Type B pancreatic cell (in vitro differentiated cells): ENCODE measurements around the gene GPBP1. TPM values are rescaled to one million over a fixed set of nuclear protein-coding genes. Genes with fewer than 3 reads are reported as not detected.

ENCODE experiments used
- DNase-seq: peaks from one replicate; pipeline ENCODE4 v3.0.0; 2021; ENCODE audit warnings: mixed read lengths; ENCODE audit not compliant: unreplicated experiment; ENCODE audit errors: extremely low spot score
- H3K27ac Mint-ChIP-seq: 2 replicates; pipeline ENCODE4 v1.8.0; 2021; ENCODE audit warnings: mild to moderate bottlenecking, mixed read lengths
- H3K27me3 Mint-ChIP-seq: 2 replicates; pipeline ENCODE4 v1.8.0; 2021; ENCODE audit warnings: mixed read lengths
- H3K36me3 Mint-ChIP-seq: 2 replicates; pipeline ENCODE4 v1.8.0; 2021; ENCODE audit warnings: mixed read lengths
- H3K4me1 Mint-ChIP-seq: one replicate; pipeline ENCODE4 v1.8.0; 2021; ENCODE audit warnings: mixed read lengths; ENCODE audit not compliant: unreplicated experiment
- H3K4me3 Mint-ChIP-seq: 2 replicates; pipeline ENCODE4 v1.8.0; 2021; ENCODE audit warnings: mild to moderate bottlenecking, mixed read lengths
- H3K9me3 Mint-ChIP-seq: 2 replicates; pipeline ENCODE4 v1.8.0; 2021; ENCODE audit warnings: mixed read lengths
- total RNA-seq: library from RNA; stranded (reverse); gene quantifications from 2 replicates; pipeline ENCODE4 v1.2.1, GENCODE V29; 2021; ENCODE audit warnings: low replicate concordance
- TF ChIP-seq, protein P1 (sequence below): fragments of 200-600 bp; sonication (generic); conservative IDR thresholded peaks from 2 replicates; pipeline ENCODE4 v1.5.0; 2021; ENCODE audit warnings: antibody characterized with exemption, mild to moderate bottlenecking

GPBP1 gene
- total RNA-seq, 1 donor from 2014 or later: 102 TPM

GRCh38 chr5:57298295-57298984 is 124.6 kb downstream of the GPBP1 start:
- H3K27ac Mint-ChIP-seq: peak overlapping the region; percentile 59
- TF ChIP-seq, protein P1, sequence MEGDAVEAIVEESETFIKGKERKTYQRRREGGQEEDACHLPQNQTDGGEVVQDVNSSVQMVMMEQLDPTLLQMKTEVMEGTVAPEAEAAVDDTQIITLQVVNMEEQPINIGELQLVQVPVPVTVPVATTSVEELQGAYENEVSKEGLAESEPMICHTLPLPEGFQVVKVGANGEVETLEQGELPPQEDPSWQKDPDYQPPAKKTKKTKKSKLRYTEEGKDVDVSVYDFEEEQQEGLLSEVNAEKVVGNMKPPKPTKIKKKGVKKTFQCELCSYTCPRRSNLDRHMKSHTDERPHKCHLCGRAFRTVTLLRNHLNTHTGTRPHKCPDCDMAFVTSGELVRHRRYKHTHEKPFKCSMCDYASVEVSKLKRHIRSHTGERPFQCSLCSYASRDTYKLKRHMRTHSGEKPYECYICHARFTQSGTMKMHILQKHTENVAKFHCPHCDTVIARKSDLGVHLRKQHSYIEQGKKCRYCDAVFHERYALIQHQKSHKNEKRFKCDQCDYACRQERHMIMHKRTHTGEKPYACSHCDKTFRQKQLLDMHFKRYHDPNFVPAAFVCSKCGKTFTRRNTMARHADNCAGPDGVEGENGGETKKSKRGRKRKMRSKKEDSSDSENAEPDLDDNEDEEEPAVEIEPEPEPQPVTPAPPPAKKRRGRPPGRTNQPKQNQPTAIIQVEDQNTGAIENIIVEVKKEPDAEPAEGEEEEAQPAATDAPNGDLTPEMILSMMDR: peak; percentile 89
- DNase-seq: peak; percentile 86

GRCh38 chr5:57298985-57299491 is 125.2 kb downstream of the GPBP1 start:
- no peaks in the 10 kb centered on the region for H3K9me3 Mint-ChIP-seq
- DNase-seq: no peak
- H3K4me3 Mint-ChIP-seq: peak overlapping the region; percentile 54
- no peaks in the 10 kb centered on the region for H3K36me3 Mint-ChIP-seq
- H3K4me1 Mint-ChIP-seq: peaks cover 27% of the 10 kb centered on the region
- no peaks in the 10 kb centered on the region for H3K27me3 Mint-ChIP-seq
- TF ChIP-seq, protein P1: peak; percentile 81
- H3K27ac Mint-ChIP-seq: peak overlapping the region; percentile 59

More at GRCh38 chr5:57298295-57298984, 124.6 kb downstream of the GPBP1 start:
- Mint-ChIP-seq H3K9me3 (no peaks in the 10 kb centered on the region), H3K27me3 (no peaks in the 10 kb centered on the region), H3K36me3 (no peaks in the 10 kb centered on the region), H3K4me1 (peaks cover 25% of the 10 kb centered on the region), H3K4me3 (peak overlapping the region; percentile 54)

GRCh38 chr5:57299986-57300385 is 126.1 kb downstream of the GPBP1 start:
- no peaks in the 10 kb centered on the region for H3K27me3 Mint-ChIP-seq
- no peaks in the 10 kb centered on the region for H3K9me3 Mint-ChIP-seq
- H3K4me1 Mint-ChIP-seq: peaks cover 30% of the 10 kb centered on the region
- no peaks in the 10 kb centered on the region for H3K36me3 Mint-ChIP-seq
- TF ChIP-seq, protein P1: no peak
- no peak overlapping the region for H3K4me3 Mint-ChIP-seq
- no peak overlapping the region for H3K27ac Mint-ChIP-seq
- DNase-seq: no peak

GRCh38 chr5:57302164-57302563 is 128.3 kb downstream of the GPBP1 start:
- no peak for DNase-seq
- Mint-ChIP-seq H3K4me1 (peaks cover 30% of the 10 kb centered on the region), H3K9me3 (no peaks in the 10 kb centered on the region), H3K27me3 (no peaks in the 10 kb centered on the region), H3K4me3 (no peak overlapping the region), H3K36me3 (no peaks in the 10 kb centered on the region), H3K27ac (no peak overlapping the region)
- TF ChIP-seq, protein P1: no peak

DNA sequence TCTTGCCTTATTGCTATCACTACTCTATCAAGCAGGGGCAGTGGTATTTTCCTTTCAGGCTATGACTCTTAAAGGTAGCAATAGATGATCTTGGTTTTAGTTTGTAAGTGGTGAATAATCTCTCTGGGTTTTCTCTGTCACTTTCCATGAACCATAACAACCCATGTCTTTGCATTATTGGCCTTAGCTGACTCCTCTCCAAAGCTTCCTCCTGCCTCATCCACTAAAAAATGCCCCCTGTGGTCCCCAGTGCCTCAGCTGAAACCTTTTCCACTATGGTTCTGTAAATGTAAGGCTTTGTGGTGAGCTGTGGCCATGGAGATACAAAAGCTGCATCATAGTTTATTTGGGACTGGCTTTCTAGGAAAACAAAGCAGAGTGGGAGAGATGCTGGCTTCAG is 128.8 kb downstream of the GPBP1 start:
- Mint-ChIP-seq H3K36me3 (no peaks in the 10 kb centered on the region), H3K27me3 (no peaks in the 10 kb centered on the region), H3K27ac (no peak overlapping the region), H3K9me3 (no peaks in the 10 kb centered on the region), H3K4me1 (peaks cover 30% of the 10 kb centered on the region), H3K4me3 (no peak overlapping the region)
- TF ChIP-seq, protein P1: no peak
- no peak for DNase-seq
